Kasumi-1 (cell line): ENCODE results near the gene ARHGEF6.

Experiments
- DNase-seq, 2 experiments: peaks; one replicate each; lab custom pipeline; 2025; lab: John Stamatoyannopoulos, UW

ARHGEF6 gene

DNA sequence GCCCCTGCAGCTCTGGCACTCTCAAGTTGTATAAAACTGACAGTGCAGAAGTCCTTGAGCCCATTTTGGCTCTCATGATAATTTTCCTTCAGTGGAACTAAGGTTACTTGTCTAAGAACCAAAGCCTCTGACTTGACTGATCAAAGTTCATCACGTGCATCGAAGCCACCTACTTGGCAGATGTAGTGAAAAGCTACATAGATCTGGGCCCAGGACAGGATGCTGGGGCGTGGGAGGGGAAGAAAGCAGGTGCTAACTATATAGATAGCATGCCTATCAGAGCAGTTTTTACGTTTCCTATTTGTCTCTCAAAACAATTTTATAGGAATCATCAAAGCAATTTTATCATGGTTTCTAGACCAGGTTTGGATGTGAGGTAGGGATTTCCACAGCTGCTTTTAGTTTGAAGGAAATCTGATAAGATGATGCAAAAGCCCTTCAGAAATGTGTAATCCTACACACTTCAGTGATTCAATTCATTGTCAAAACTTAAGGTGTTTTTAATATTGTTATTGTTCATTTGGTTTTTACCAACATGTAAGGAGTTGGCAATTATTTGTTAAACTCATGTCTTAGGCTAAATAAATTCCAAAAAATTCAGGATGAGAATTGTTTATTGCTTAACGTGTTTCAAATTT lies 134.0 kb downstream of the ARHGEF6 start:
- DNase-seq = no peak

DNA sequence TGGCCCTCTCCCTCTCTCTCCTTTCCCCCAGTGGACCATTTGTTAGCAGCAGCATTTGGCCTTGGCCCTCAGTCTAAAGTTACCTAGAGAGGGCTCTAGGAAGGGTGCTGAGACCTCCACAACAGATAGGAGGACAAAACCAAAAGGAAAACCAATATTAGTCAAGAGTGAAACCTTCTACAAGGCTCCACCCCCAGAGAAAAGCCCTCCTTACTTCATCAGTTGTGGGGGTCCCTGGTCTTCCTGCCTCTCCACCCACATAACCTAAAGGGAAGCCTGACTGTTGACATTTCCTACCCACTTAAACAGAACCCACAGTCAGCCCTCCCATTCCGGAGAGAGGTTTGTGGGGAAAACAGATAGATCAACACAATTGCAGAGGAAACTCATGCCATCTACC lies 137.5 kb downstream of the ARHGEF6 start:
- DNase-seq = no peak

DNA sequence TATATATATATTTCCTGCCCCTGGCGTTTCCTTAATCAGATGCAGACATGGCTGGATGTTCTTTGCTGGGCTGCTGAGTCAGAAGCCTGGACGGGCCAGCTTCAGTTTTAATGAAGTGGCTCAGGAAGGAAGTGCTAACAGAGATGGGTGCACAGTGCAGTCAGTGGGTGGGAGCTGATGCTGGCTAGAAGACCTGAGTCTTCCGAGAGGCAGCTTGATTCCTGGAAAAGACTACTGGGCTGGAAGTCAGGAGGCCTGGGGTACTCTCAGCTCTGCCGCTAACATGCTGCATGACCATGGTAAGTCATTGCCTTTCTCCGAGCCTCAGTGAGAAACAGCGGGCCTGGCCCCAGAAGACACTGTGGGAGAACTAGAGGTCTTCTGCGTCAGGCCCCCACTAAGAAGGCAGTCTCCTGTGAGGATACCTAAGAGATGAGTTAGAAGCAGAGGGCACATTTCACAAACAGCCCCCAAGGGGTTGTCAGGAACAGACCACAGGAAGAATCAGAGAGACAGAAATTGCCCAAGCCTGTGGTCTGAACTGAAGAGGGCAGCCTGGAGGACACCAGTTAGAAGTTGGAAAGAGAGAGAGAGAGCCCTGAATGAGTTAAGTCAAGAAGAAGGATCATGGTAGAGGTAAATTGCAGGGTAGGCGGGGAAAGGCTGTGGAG lies 141.1 kb downstream of the ARHGEF6 start:
- DNase-seq = peak; percentile 31 to 36

DNA sequence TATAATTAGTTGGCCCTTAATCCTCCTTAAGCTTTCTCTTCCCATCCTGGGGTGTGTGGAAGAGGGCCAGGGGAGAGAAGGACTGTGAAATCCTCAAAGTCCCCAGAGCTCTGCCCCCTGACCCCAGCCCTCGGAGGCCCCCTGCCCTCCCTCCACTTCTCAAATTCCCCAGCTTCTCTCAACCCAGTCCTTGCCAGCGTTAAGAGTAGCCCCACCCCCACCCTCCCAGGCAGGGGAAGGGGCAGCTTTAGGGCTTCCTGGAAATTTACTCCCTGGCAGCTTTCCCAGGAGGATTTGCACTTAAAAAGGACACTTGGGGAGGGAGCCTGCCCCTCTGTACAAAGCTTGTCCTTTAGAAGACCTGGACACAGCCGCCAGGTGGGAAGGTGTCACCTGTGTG lies 144.6 kb downstream of the ARHGEF6 start:
- no peak for DNase-seq

DNA sequence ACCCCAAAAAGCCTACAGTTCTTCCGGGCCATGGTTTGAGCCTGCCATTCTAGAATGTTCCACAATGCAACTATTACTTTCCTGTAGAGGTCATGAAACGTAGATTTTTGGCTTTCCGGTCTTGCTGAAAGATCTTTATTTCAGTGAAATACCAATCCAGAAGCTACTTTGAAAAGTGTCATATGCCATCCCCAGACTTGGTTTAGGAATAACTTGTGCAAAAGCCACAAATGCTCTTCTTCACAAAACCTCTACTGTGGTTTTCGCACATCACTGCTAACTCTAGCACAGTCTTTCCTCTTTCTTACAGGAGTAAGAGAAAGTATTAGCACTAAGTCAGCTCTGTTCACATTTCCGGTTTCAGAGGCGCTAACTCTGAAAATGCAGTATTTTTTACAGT lies 145.5 kb downstream of the ARHGEF6 start:
- peak; percentile 55 to 61 for DNase-seq

DNA sequence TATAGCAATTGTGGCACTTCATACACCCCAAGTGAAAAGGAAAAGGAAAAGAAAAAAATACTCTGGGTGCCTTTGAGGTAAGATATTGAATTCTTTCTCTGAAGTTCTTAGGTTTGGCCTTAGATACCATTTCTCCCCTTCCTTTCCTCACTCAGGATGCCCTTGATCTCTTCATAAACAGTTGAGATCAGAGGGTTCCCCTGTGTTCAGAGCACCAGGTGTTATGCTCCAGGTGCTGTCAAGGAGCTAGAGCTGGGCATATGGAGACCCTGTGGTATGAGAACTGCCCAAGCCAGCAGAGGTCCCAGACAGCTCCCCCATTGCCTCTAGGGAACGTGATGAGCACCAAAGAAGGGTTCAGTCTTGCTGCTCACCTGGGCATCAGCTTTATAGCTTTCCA lies 149.9 kb downstream of the ARHGEF6 start:
- DNase-seq = no peak

DNA sequence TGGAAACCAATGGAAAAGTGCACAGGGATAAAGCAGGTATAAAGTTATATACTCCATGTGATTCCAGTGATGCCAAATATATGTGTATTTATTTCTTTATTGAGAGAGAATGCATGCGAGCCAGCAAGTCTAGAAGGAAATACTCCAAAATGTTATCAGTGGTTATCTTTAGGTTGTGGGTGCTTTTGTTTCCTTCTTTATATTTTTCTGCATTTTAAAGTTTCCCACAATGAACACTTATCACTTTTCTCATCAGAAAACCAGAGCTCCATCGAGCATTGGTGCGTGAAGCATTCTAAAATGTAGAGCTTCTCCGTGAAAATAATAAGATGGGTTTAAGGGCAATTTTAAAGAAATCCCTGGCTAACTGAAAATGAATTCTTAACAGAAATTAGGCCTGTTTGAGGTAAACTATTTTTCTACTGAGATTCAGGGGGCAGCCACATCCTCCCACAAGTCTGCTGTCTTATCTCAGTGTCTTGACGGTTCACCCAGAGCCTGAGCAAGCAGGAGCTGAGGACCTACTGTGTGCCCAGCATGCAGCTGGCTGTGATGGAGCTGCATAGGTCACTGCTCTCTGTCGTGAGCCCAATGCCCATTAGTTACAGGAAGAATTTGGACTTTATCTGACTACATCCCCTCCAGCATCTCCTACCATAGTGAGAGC lies 151.5 kb downstream of the ARHGEF6 start:
- no peak for DNase-seq

DNA sequence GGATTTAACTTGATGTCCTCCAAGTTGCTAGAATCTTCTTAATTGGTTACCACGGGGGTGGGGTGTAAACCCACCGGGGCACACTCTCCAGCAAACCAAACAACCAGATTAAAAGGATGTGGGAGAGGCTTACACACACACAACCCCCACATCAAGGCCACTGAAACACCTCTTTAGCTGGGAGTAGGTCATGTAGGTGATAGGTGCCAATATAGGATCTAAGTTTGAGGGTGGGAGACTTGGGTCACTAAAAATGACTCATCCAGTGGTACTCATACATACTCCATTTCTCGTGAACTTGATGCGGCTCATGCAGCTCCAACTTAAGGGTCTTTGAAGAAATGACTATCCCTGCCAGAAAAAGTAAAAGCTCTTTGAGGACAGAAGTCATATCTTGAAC lies 153.3 kb downstream of the ARHGEF6 start:
- no peak for DNase-seq

DNA sequence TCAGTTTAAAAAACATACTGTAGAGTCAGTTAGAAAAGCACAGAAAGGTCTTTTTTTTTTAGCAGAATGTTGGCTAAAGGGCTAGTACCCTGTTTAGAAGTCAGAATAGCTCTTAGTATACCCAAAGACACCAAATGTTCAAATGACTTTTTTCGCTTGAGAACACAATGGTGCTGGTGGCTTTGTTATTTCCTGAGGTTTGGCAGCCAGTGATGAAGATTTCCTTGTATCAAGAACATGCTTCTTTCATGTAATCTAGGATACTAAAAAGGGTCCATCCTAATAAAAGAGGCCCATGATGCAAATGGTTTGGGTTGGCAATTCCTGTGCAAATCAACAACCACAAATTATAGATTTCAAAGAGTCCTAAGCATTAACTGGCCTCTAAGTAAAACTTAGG lies 153.8 kb downstream of the ARHGEF6 start:
- no peak for DNase-seq

DNA sequence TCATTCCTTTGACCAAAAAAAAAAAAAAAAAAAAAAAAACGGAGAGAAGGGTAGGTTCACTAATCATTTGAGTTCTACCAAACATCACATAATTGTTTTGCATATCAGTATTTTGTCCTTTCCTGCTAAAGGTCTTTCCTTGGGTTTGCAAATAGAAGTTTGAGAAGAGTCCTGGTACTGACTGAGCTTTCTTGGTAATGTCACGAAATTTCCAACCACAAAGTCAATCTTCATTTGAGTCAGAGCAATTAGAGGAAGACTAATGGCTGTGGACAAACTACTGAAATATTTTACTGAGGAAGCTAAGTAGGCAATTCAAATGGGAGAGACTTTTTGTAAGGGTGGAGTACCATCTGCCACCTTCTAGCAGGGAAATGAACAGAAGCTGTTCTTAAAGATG lies 154.5 kb downstream of the ARHGEF6 start:
- DNase-seq = no peak

DNA sequence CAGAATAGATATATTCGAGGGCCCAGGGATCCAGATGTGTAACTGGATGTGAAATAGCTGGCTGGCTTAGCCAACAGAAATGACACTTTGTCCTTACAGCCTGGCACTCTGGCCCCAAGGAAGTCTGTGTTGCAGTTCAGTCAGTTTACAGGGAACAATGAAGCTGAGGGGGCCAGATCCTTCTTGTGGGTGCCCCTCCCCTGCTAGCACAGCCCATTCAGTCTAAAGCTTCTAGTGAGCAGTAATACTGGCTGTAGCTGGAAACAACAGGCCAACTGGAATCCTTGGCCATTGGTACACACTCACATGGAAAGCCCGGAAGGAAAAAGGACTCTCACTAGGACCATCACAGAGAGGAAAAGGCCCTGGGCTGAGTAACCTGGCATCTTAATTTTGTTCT lies 155.5 kb downstream of the ARHGEF6 start:
- DNase-seq = no peak

DNA sequence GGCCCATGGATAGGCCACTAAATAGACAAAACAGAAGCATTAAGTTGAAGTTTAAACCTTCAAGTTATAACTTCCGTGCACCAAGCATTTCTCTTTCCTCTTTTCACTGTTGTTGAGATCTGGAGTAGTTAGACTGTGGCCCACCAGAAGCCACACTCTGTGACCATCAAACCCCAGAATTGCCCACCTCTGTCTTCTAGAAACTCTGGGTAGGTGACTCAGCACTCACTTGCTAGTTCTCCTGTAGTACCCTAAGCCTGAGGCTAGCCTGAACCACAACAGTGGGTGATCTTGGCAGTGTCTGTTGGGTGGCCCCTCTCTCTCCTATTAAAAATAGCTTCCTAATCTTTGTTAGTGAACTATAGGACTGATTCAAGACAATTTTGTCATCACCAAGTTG lies 157.3 kb downstream of the ARHGEF6 start:
- peak in 1 of 2 experiments; percentile 1 for DNase-seq

DNA sequence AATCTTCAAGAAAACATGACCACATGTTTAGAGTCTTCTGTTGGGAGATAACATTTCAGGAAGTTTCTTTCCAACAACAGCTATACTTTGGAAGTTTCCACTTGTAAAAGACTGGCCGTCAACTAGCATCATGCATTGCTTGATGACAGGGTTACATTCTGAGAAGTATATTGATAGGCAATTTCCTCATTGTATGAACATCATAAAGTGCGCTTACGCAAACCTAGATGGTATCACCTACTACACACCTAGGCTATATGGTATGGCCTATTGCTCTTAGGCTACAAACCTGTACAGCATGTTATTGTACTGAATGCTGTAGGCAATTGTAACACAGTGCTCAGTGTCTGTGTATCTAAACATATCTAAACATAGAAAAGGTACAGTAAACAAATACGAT lies 158.2 kb downstream of the ARHGEF6 start:
- no peak for DNase-seq

DNA sequence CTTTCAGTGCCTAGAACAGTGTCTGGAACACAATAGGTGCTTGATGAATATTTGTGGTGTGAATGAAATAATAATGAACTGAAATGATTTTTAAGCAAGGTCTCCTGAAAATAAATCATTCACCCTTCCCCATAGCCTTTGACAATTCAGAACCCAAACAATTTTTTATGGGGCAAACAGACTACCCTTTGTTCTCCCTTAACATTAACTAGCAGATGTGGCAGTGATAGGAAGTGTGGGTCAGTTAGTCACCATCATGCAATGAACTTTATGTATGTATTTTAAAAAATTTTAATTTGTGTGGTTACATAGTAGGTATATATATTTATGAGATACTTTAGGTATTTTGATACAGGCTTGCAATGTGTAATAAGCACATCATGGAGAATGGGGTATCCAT lies 160.0 kb downstream of the ARHGEF6 start:
- DNase-seq = no peak

DNA sequence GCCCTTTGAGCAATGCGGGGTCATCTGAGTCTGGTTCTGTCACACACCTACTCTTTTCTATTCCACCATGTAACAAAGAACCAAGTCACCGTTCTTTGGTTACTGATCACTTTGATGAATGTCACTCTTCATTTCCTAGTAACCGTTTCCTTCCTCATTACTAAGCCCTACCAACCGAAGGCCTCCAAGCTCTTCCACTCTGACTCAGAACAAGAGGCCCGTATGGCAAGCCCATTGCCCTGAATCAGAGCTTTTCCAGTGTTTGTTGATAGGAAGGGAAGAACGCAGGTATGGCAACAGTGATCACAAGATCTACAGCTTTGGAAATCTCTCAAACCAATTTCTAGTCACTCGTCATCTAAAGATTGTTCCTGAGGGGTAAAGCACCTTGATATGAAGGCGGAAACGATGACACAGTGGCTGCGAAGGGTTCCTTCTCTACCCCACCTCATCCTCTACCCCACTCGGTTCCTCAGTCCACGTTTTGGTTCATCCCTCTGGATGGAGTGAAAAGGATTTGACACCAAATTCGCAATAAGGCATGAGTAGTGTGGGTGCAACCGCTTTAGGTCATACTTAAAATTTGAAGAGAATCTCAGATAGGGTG lies 160.7 kb downstream of the ARHGEF6 start:
- DNase-seq = peak; percentile 3 to 15

DNA sequence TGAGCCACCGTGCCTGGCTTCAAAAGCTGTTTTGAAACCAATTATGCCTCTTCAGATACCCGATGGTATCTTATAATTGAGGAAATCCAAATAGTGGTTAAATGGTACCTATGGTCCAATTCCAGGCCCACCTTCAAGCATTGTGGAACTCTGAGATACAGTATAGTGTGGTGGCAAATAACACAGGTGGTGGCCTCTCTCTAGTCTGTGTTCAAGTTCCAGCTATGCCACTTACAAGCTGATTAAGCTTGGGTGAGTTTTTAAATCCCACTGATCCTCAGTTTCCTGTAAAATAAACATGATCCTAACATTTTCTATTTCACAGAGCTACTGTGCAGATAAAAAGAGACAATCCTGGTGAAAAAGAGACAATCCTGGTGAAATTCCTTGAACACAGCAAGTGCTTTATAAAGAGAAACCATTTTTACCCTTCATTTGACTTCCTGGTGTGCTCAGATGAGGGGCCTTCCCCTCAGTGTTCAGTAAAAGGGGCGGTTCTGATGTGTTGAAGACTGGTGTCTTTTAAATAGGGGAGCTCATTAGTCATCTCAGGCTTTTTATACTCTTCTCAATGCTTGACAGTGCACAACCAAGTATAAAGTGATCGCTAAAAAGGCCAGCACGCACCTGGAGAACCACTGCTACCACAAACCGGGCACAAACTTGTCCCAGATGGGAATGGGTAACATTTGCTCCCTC lies 163.6 kb downstream of the ARHGEF6 start:
- DNase-seq = no peak
